Kidney (tissue), 14 donors: ENCODE results near the gene AUTS2. TPM values are rescaled to one million over a fixed set of nuclear protein-coding genes. Genes with fewer than 3 reads are reported as not detected.

Experiments used
- DNase-seq, 5 donors: peaks; one replicate each; pipeline ENCODE4 v3.0.0-alpha.2; 2013 to 2020
- FAIRE-seq: peaks from 2 replicates; lab custom pipeline; 2012; peaks lifted over from hg19 to GRCh38; lab: Jason Lieb, UNC
- H3K27ac ChIP-seq, 2 donors: one replicate each; pipeline ENCODE4 v1.7.0; 2013; ENCODE audit warnings: low read depth in 2 of 2, low read length in 2 of 2, inconsistent platforms in 1 of 2
- H3K27me3 ChIP-seq: one replicate; pipeline ENCODE4 v1.7.1; 2013; ENCODE audit warnings: low read length, inconsistent platforms; ENCODE audit not compliant: control insufficient read depth, insufficient read depth
- H3K36me3 ChIP-seq, 3 donors: one replicate each; pipeline versions ENCODE4 v1.7.0 to v1.7.1; 2013; ENCODE audit warnings: low read length in 3 of 3, control low read depth in 1 of 3, inconsistent platforms in 1 of 3; ENCODE audit not compliant: insufficient read depth in 3 of 3, control insufficient read depth in 2 of 3
- H3K4me1 ChIP-seq, 3 donors: one replicate each; pipeline versions ENCODE4 v1.7.0 to v1.7.1; 2013; ENCODE audit warnings: low read length in 3 of 3, inconsistent platforms in 1 of 3, low read depth in 1 of 3; ENCODE audit not compliant: control insufficient read depth in 2 of 3, insufficient read depth in 2 of 3
- H3K4me3 ChIP-seq, 3 donors: one replicate each; pipeline versions ENCODE4 v1.7.0 to v1.8.1; 2013; ENCODE audit warnings: low read length in 3 of 3, control low read depth in 1 of 3, inconsistent platforms in 1 of 3
- H3K9ac ChIP-seq, 3 donors: one replicate each; pipeline versions ENCODE4 v1.7.0 to v1.7.1; 2013; ENCODE audit warnings: low read length in 3 of 3, control low read depth in 1 of 3, inconsistent platforms in 1 of 3
- H3K9me3 ChIP-seq, 3 donors: one replicate each; pipeline versions ENCODE4 v1.7.0 to v1.7.1; 2013; ENCODE audit warnings: low read length in 3 of 3, control low read depth in 1 of 3, inconsistent platforms in 1 of 3; ENCODE audit not compliant: control insufficient read depth in 2 of 3, insufficient read depth in 1 of 3
- CTCF ChIP-seq: IDR thresholded peaks from 3 replicates; pipeline ENCODE4 v1.5.1; 2012; ENCODE audit warnings: mild to moderate bottlenecking, moderate library complexity, borderline replicate concordance; ENCODE audit not compliant: insufficient read depth; ENCODE audit errors: extremely low read depth
- intact Hi-C: fragments of 100-400 bp; cut with DNase I; formaldehyde crosslinking; loops from one replicate; pipeline ENCODE4 v1.11.1; 2022
- polyA plus RNA-seq: library from polyadenylated mRNA; stranded (reverse); fragments of 350-450 nt; fragmentation: Illumina TruSeq; extraction: RNeasy Lipid Tissue Mini Kit (QIAGEN cat#74804); gene quantifications from one replicate; pipeline ENCODE4 v1.2.3, GENCODE V29; 2014; ENCODE audit warnings: low read depth, low replicate concordance; ENCODE audit not compliant: insufficient read depth
- total RNA-seq: library from RNA; stranded (reverse); fragmentation: NEBNext Ultra II Directional; extraction: Animal tissue kit (Norgen Biotek cat#: 25700); gene quantifications from one replicate; pipeline ENCODE4 v1.2.1, GENCODE V29; 2021
- donor health status: control.
- donor health status: control.
- donor health status: control.
- donor health status: control.
- donor health status: control.
- donor health status: DM: yes; HTN: yes; CAD: no.
- donor health status: Normal renal cell carcinoma (clear cell type).

The AUTS2 gene
- total and polyA plus RNA-seq, 2 donors from 2014 or later, result 5.2 to 33.8 TPM

DNA sequence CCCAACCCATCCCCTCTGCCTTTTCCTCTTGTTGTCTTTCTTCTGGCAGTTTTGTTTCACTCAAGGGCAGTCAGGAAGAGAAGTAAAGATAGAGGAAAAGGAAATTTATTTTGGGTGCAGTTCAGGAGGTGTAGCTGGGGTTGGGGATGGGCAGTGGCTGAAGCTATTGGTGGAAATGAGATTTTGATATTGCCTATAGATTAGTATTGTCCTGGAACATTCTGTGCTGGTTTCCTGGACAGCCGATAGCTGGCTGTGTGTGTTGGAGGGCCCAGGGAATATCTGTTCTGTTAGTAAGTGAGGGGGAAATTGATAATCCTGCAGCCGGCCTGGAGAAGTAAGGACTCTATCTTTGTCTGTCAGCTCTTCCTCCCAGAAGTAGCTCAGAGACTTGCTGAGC, 107.8 kb downstream of the AUTS2 start:
- H3K27ac ChIP-seq, result no peak overlapping the region
- no peak for TF ChIP-seq CTCF
- H3K4me1 ChIP-seq, result no peaks in the 10 kb centered on the region
- no peak for DNase-seq
- H3K9ac ChIP-seq, result no peak overlapping the region
- no peaks in the 10 kb centered on the region for H3K27me3 ChIP-seq
- FAIRE-seq, result no peak
- no peak overlapping the region for H3K4me3 ChIP-seq
- no peaks in the 10 kb centered on the region for H3K9me3 ChIP-seq
- H3K36me3 ChIP-seq, result no peaks in the 10 kb centered on the region
- intact Hi-C loops, result no loop called here

- Histone ChIP-seq H3K9ac (no peak overlapping the region), H3K36me3 (no peaks in the 10 kb centered on the region), H3K4me3 (no peak overlapping the region), H3K27ac (no peak overlapping the region), H3K9me3 (no peaks in the 10 kb centered on the region), H3K27me3 (no peaks in the 10 kb centered on the region), H3K4me1 (no peaks in the 10 kb centered on the region)
- FAIRE-seq (no peak), DNase-seq (no peak)
- intact Hi-C loops, result no loop called here
- no peak for TF ChIP-seq CTCF
Observed at GRCh38 chr7:69708857-69709256, 110.6 kb downstream of the AUTS2 start.

DNA sequence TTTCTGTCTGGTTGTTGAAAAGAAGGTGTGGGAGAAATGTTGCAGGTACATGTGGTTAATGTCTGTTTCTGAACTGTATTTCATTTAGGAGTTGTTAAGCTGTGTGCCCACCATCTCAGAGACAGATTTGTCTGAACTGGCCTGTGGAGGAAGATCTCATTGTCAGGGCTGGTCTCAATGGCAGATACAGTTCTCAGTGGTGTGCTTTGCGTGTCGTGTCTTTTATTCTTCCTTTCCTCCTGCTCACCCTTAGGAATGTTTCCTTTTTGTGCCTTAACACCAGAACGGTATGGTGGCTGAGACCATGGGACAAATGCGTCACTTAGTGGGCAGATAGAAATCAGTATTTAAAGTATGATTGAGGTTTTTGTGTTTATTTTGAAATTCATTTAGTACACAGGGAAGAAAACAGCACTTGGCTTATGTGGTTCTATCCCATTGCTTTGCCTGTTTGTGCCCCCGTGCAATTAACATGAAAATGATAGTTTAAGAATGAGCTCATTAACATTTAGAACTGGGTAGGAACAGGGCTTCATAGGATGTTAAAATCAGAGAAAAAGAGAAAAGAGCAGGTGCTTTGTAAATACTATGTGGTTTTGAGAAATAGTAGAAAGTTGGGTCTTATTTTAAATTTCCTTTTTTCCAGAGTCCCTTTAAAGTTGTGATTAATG, 112.6 kb downstream of the AUTS2 start:
- no peaks in the 10 kb centered on the region for H3K9me3 ChIP-seq
- no peak for FAIRE-seq

More for the DNA sequence above, 112.6 kb downstream of the AUTS2 start:
- Histone ChIP-seq H3K4me1 (no peaks in the 10 kb centered on the region), H3K9ac (no peak overlapping the region), H3K27me3 (no peaks in the 10 kb centered on the region), H3K36me3 (no peaks in the 10 kb centered on the region), H3K4me3 (no peak overlapping the region), H3K27ac (no peak overlapping the region)
- DNase-seq, result no peak
- intact Hi-C loops, result no loop called here
- TF ChIP-seq CTCF, result no peak
